ENCODE measurements around the gene EFHD2. TPM values are rescaled to one million over a fixed set of nuclear protein-coding genes. Genes with fewer than 3 reads are reported as not detected.

Gene EFHD2
- total RNA-seq, 1 donor from 2014 or later = 57.2 TPM

DNA sequence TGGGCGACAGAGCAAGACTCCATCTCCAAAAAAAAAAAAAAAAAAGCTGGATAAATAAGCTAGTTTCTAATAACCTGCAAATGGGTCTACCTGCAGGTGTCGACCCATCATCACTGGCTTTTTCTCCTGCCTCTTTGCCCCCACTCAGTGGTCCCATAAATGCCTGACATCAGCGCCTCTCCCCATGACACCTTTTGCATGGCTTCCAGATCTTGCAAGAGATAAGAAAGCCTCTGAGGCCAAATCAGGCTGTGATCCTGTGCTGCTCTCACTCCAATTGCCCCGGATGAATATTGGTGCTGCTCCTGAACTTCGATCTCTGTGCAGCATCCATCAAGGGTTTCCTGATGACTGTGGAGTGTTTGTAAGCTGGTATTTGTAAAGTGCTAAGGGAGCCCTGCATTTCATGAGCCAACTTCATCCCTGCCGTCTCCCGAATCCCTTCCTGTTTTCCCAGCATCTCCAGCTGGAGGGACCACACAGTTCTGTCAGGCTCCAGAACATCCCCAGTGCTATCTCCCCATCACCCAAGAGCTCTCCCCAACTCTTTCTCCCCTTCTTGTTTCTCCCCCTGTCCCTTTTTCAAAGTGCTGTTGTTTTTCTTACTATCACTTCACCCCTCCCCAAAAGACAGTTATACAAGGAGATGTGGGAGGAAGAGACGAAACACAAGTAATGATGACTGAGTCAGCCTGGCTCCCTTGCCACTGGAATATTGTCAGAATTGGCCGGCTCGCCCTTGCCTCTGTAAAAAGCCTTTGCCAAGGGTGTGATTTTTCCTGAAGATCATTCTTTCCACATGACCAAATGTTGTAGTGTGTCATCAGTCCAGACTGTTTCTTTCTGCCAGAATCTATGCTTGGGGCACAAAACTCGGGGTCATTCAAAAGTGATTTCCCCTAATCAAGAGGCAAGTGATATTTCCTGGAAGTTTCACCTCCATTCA is 2.8 kb upstream of the EFHD2 start:
- peaks cover 45% of the 10 kb centered on the region for H3K4me1 ChIP-seq
- intact Hi-C loops (cut with DNase I) = no loop called here
- no peak for TF ChIP-seq POLR2A (IDR thresholded peaks at IDR 0.05)
- TF ChIP-seq POLR2AphosphoS5 (IDR thresholded peaks at IDR 0.05; ENCODE audit: insufficient read depth in 1 of 2, low read depth in 1 of 2) = peak in 1 of 2 donors; percentile 93
- DNase-seq (ENCODE audit: extremely low spot score in 2 of 2) = peak in 1 of 2 donors; percentile 95
- peak overlapping the region; percentile 93 for H3K27ac ChIP-seq
- no peaks in the 10 kb centered on the region for H3K36me3 ChIP-seq
- no peaks in the 10 kb centered on the region for H3K27me3 ChIP-seq
- H3K9me3 ChIP-seq = no peaks in the 10 kb centered on the region
- H3K4me3 ChIP-seq = no peak overlapping the region

DNA sequence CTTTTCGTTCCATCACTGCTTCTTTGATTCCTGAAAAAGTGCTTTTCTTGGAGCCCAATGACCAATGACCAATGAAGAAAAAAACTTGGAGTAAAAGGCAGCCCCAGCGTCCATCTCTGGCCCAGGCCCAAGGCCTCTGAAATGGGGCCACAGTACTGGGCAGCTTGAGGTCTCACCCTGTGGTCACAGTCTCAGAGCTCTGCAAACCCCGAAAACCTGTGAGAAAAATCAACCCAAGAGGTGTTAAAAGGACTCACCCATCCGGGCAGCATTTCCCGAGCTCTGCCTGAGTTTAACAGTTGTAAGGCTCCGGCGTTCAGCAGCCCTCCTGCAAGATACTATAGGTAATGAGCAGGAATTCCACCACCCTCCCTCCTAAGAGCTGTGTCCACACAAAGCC is 2.1 kb upstream of the EFHD2 start:
- TF ChIP-seq POLR2AphosphoS5 (IDR thresholded peaks at IDR 0.05; ENCODE audit: insufficient read depth in 1 of 2, low read depth in 1 of 2) = no peak
- no peak for TF ChIP-seq POLR2A (IDR thresholded peaks at IDR 0.05)
- TF ChIP-seq, protein P1, sequence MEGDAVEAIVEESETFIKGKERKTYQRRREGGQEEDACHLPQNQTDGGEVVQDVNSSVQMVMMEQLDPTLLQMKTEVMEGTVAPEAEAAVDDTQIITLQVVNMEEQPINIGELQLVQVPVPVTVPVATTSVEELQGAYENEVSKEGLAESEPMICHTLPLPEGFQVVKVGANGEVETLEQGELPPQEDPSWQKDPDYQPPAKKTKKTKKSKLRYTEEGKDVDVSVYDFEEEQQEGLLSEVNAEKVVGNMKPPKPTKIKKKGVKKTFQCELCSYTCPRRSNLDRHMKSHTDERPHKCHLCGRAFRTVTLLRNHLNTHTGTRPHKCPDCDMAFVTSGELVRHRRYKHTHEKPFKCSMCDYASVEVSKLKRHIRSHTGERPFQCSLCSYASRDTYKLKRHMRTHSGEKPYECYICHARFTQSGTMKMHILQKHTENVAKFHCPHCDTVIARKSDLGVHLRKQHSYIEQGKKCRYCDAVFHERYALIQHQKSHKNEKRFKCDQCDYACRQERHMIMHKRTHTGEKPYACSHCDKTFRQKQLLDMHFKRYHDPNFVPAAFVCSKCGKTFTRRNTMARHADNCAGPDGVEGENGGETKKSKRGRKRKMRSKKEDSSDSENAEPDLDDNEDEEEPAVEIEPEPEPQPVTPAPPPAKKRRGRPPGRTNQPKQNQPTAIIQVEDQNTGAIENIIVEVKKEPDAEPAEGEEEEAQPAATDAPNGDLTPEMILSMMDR (IDR thresholded peaks at IDR 0.05) = no peak
- Histone ChIP-seq H3K27ac (peak overlapping the region; percentile 93), H3K27me3 (no peaks in the 10 kb centered on the region), H3K4me1 (peaks cover 52% of the 10 kb centered on the region), H3K4me3 (no peak overlapping the region), H3K9me3 (no peaks in the 10 kb centered on the region), H3K36me3 (no peaks in the 10 kb centered on the region)
- no peak for DNase-seq (ENCODE audit: extremely low spot score in 2 of 2)
- intact Hi-C loops (cut with DNase I) = no loop called here

DNA sequence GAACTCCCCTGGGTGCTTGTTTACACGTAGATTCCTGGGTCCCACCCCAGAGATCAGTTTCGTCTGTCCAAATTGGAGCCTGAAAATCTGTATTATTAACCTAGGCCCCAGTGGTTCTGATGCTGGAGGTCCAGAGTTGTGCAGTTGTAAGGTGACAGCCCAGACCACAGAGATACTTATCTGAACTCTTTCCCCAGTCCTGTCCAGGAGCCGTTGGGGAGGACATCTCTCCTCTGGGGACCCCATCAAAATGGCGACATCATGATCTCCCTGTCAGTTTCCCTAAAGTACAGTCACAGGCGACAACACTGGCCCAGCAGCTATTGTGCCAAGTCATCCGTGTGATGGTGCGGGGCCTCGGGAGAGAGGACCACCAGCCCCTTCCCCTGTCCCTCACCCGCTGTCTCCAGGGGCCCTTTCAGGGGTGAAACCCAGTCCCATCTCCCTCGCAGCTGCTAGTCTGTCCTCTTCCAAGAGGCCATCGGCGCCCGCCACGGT is 749 bp upstream of the EFHD2 start:
- Histone ChIP-seq H3K27ac (peak overlapping the region; percentile 93), H3K9me3 (no peaks in the 10 kb centered on the region), H3K27me3 (no peaks in the 10 kb centered on the region), H3K36me3 (no peaks in the 10 kb centered on the region), H3K4me3 (peak overlapping the region; percentile 69 to 81), H3K4me1 (peaks cover 63% of the 10 kb centered on the region)
- intact Hi-C loops (cut with DNase I) = no loop called here
- no peak for TF ChIP-seq POLR2AphosphoS5 (IDR thresholded peaks at IDR 0.05; ENCODE audit: insufficient read depth in 1 of 2, low read depth in 1 of 2)
- no peak for TF ChIP-seq POLR2A (IDR thresholded peaks at IDR 0.05)
- TF ChIP-seq, protein P1 (IDR thresholded peaks at IDR 0.05) = no peak
- DNase-seq (ENCODE audit: extremely low spot score in 2 of 2) = no peak

DNA sequence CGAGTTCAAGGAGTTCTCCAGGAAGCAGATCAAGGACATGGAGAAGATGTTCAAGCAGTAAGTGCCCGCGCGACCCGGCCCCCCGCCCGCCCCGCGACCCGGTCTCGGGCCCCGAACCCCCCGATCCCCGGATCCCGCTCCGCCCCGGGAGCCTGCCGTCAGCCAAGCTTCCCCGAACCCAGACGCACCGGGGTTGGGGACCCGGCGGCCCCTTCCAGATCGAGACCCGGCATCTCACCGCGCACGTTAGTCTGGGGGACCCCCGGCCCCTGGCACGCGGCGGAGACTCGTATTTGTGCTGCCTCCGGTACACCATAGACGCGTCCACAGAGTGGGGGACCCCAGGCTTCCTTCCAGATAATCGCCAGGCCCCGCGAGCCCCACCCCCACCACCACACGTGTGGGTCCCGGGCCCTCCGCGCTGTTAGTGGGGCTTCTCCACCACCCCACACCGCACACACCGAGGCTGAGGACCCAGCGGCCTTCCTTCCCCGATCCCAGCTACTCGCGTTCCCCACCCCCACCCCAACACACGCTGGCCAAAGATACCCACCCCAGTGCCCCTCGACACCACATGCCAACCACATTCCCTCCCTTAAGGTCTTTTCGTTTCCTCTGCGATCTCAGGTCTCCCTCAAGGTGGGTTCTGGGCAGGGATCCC is 665 bp downstream of the EFHD2 start:
- Histone ChIP-seq H3K27me3 (no peaks in the 10 kb centered on the region), H3K4me1 (peaks cover 68% of the 10 kb centered on the region)
- TF ChIP-seq, protein P1 (IDR thresholded peaks at IDR 0.05) = no peak
- TF ChIP-seq POLR2A (IDR thresholded peaks at IDR 0.05) (no peak), POLR2AphosphoS5 (IDR thresholded peaks at IDR 0.05; ENCODE audit: insufficient read depth in 1 of 2, low read depth in 1 of 2) (no peak)

DNA sequence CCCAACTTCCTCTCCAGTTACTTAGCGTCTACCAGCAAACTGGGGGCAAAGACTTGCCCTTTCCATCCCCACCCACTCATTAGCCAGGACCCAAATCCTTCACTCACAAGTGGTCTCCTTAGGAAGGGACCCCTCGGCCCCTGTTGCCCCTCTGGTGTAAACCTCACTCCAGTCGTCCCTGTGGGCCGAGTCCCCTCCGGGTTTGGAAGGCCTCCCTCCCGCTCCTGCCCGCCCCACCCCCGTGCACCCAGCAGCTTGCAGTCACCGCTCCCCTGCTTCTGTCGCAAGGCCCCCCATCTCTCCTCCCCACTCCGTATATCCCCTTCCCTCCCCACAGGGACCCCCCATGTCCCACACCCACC is 1.2 kb downstream of the EFHD2 start:
- Histone ChIP-seq H3K36me3 (no peaks in the 10 kb centered on the region), H3K4me3 (peak overlapping the region; percentile 69 to 81), H3K27me3 (no peaks in the 10 kb centered on the region), H3K4me1 (peaks cover 73% of the 10 kb centered on the region), H3K9me3 (no peaks in the 10 kb centered on the region), H3K27ac (peak overlapping the region; percentile 93)
- DNase-seq (ENCODE audit: extremely low spot score in 2 of 2) = no peak
- intact Hi-C loops (cut with DNase I) = no loop called here
- TF ChIP-seq, protein P1 (IDR thresholded peaks at IDR 0.05) = no peak
- TF ChIP-seq POLR2A (IDR thresholded peaks at IDR 0.05) (no peak), POLR2AphosphoS5 (IDR thresholded peaks at IDR 0.05; ENCODE audit: insufficient read depth in 1 of 2, low read depth in 1 of 2) (no peak)

More for the DNA sequence above, 665 bp downstream of the EFHD2 start:
- no peak for DNase-seq (ENCODE audit: extremely low spot score in 2 of 2)
- intact Hi-C loops (cut with DNase I) = no loop called here
- H3K27ac ChIP-seq = peak overlapping the region; percentile 93
- no peaks in the 10 kb centered on the region for H3K36me3 ChIP-seq
- H3K9me3 ChIP-seq = no peaks in the 10 kb centered on the region
- H3K4me3 ChIP-seq = peak overlapping the region; percentile 69 to 81

Measured in vagina (tissue), 2 donors.